IMR-90 (cell line): Measurements from ENCODE around the gene PITPNB. TPM values are rescaled to one million over a fixed set of nuclear protein-coding genes. Genes with fewer than 3 reads are reported as not detected.

Experiments used
- ATAC-seq: fragments of 200-7000 bp; cut with Tn5 transposase; 2 replicates; pipeline ENCODE4 v1.9.1; 2020; ENCODE audit warnings: low read depth, mild to moderate bottlenecking, moderate library complexity
- BruUV-seq: library from RNA; stranded (reverse); fragments of 400-500 nt; replicated peaks from 2 replicates; lab custom pipeline; 2021; lab: Mats Ljungman, UMichigan
- CTCF ChIA-PET: fragments of 300-600 bp; formaldehyde crosslinking; extraction: SDS; loops from one replicate; lab custom pipeline; 2021; ENCODE audit warnings: antibody characterized with exemption; lab: Yijun Ruan, JAX
- POLR2A ChIA-PET: fragments of 300-600 bp; sonication (Branson Sonifier 250); formaldehyde crosslinking; loops from one replicate; lab custom pipeline; 2022; ENCODE audit warnings: antibody characterized with exemption; ENCODE audit not compliant: unreplicated experiment; lab: Charles Lee
- DNase-seq: peaks from one replicate; pipeline ENCODE4 v3.0.0; 2013
- H2AFZ ChIP-seq: replicated peaks from 2 replicates; pipeline ENCODE3; 2013; ENCODE audit warnings: low read length, mild to moderate bottlenecking; ENCODE audit not compliant: poor library complexity
- H2AK5ac ChIP-seq: 2 replicates; pipeline ENCODE4 v1.6.1; 2013; ENCODE audit warnings: low read depth, low read length, inconsistent platforms
- H2AK9ac ChIP-seq: replicated peaks from 2 replicates; pipeline ENCODE3; 2013; ENCODE audit warnings: mild to moderate bottlenecking, low read depth, low read length, moderate library complexity; ENCODE audit not compliant: poor library complexity
- H2BK120ac ChIP-seq: 2 replicates; pipeline ENCODE4 v1.6.1; 2013; ENCODE audit warnings: low read depth, low read length, inconsistent platforms
- H2BK15ac ChIP-seq: 3 replicates; pipeline ENCODE4 v1.6.1; 2013; ENCODE audit warnings: low read depth, low read length, inconsistent platforms
- H2BK20ac ChIP-seq: 2 replicates; pipeline ENCODE4 v1.6.1; 2013; ENCODE audit warnings: low read depth, mild to moderate bottlenecking, inconsistent platforms, low read length, moderate library complexity
- H2BK5ac ChIP-seq: 2 replicates; pipeline ENCODE4 v1.6.1; 2013; ENCODE audit warnings: mild to moderate bottlenecking, low read depth, low read length, inconsistent platforms; ENCODE audit not compliant: poor library complexity, severe bottlenecking
- H3K14ac ChIP-seq: replicated peaks from 2 replicates; pipeline ENCODE4 v1.6.1; 2013; ENCODE audit warnings: low read depth, low read length, inconsistent platforms
- H3K18ac ChIP-seq: 2 replicates; pipeline ENCODE4 v1.6.1; 2013; ENCODE audit warnings: low read depth, low read length, control low read depth
- H3K23ac ChIP-seq: 2 replicates; pipeline ENCODE4 v1.6.1; 2013; ENCODE audit warnings: low read depth, low read length, inconsistent platforms
- H3K27ac ChIP-seq: 2 replicates; pipeline ENCODE4 v1.5.1; 2013; ENCODE audit warnings: mild to moderate bottlenecking, control low read depth, low read length; ENCODE audit not compliant: insufficient read depth
- H3K27me3 ChIP-seq: 2 replicates; pipeline ENCODE4 v1.6.1; 2013; ENCODE audit warnings: low read length; ENCODE audit not compliant: control insufficient read depth, insufficient read depth
- H3K36me3 ChIP-seq: 2 replicates; pipeline ENCODE4 v1.6.1; 2013; ENCODE audit warnings: low read length, mixed read lengths; ENCODE audit not compliant: control insufficient read depth, insufficient read depth
- H3K4ac ChIP-seq: 2 replicates; pipeline ENCODE4 v1.6.1; 2013; ENCODE audit warnings: low read depth, low read length, inconsistent platforms
- H3K4me1 ChIP-seq: 2 replicates; pipeline ENCODE4 v1.6.1; 2013; ENCODE audit warnings: low read length, mixed read lengths; ENCODE audit not compliant: control insufficient read depth, insufficient read depth
- H3K4me2 ChIP-seq: 2 replicates; pipeline ENCODE4 v1.6.1; 2013; ENCODE audit warnings: low read depth, mild to moderate bottlenecking, control low read depth, low read length, moderate library complexity
- H3K4me3 ChIP-seq: 2 replicates; pipeline ENCODE4 v1.5.1; 2013; ENCODE audit warnings: low read depth, mild to moderate bottlenecking, control low read depth, low read length, moderate library complexity; ENCODE audit not compliant: insufficient read depth
- H3K56ac ChIP-seq: 2 replicates; pipeline ENCODE4 v1.6.1; 2013; ENCODE audit warnings: low read length, inconsistent platforms; ENCODE audit not compliant: insufficient read depth; ENCODE audit errors: extremely low read depth
- H3K79me1 ChIP-seq, 2 experiments: 2 replicates each; pipeline ENCODE4 v1.6.1; 2013; ENCODE audit warnings: low read length in 2 of 2, inconsistent platforms in 1 of 2, low read depth in 1 of 2
- H3K9ac ChIP-seq: 2 replicates; pipeline ENCODE4 v1.6.1; 2013; ENCODE audit warnings: low read depth, low read length, control low read depth
- H3K9me1 ChIP-seq: 2 replicates; pipeline ENCODE4 v1.6.1; 2013; ENCODE audit warnings: low read length, inconsistent platforms; ENCODE audit not compliant: insufficient read depth
- H3K9me3 ChIP-seq: 2 replicates; pipeline ENCODE4 v1.6.1; 2013; ENCODE audit warnings: low read length; ENCODE audit not compliant: control insufficient read depth, insufficient read depth
- H4K20me1 ChIP-seq: 2 replicates; pipeline ENCODE4 v1.6.1; 2013; ENCODE audit warnings: low read length, inconsistent platforms; ENCODE audit not compliant: insufficient read depth
- H4K5ac ChIP-seq: 2 replicates; pipeline ENCODE4 v1.6.1; 2013; ENCODE audit warnings: mild to moderate bottlenecking, low read depth, low read length, control low read depth
- H4K8ac ChIP-seq, 2 experiments: 2 replicates each; pipeline ENCODE4 v1.6.1; 2013; ENCODE audit warnings: low read depth in 2 of 2, low read length in 2 of 2, control low read depth in 1 of 2, inconsistent platforms in 1 of 2
- H4K91ac ChIP-seq: 2 replicates; pipeline ENCODE4 v1.6.1; 2013; ENCODE audit warnings: low read depth, low read length, inconsistent platforms; ENCODE audit not compliant: insufficient read depth
- BHLHE40 ChIP-seq: fragments of 150-350 bp; IDR thresholded peaks from 2 replicates; pipeline ENCODE4 v1.6.1; 2016; ENCODE audit warnings: mild to moderate bottlenecking, low read depth, low read length
- CEBPB ChIP-seq: IDR thresholded peaks from 2 replicates; pipeline ENCODE4 v1.6.1; 2012; ENCODE audit warnings: low read depth, low read length, improper control_type of control experiment
- CHD1 ChIP-seq: IDR thresholded peaks from 2 replicates; pipeline ENCODE4 v1.6.1; 2012; ENCODE audit warnings: low read depth, low read length, improper control_type of control experiment
- ELK1 ChIP-seq: fragments of 150-350 bp; IDR thresholded peaks from 2 replicates; pipeline ENCODE4 v1.6.1; 2016; ENCODE audit warnings: low read depth, mild to moderate bottlenecking, low read length, moderate library complexity, borderline replicate concordance
- MAFK ChIP-seq: IDR thresholded peaks from 2 replicates; pipeline ENCODE4 v1.6.1; 2012; ENCODE audit warnings: low read depth, low read length, improper control_type of control experiment
- MAZ ChIP-seq: IDR thresholded peaks from 2 replicates; pipeline ENCODE4 v1.6.1; 2012; ENCODE audit warnings: low read depth, mild to moderate bottlenecking, low read length, improper control_type of control experiment, moderate library complexity, borderline replicate concordance
- MXI1 ChIP-seq: IDR thresholded peaks from 2 replicates; pipeline ENCODE4 v1.6.1; 2012; ENCODE audit warnings: low read depth, mild to moderate bottlenecking, low read length, moderate library complexity, borderline replicate concordance
- NFE2L2 ChIP-seq: fragments of 150-350 bp; IDR thresholded peaks from 2 replicates; pipeline ENCODE4 v1.6.1; 2016; ENCODE audit warnings: low read depth, mild to moderate bottlenecking, low read length
- POLR2A ChIP-seq: IDR thresholded peaks from 2 replicates; pipeline ENCODE4 v1.6.1; 2012; ENCODE audit warnings: mild to moderate bottlenecking, low read depth, low read length
- RAD21 ChIP-seq: IDR thresholded peaks from 2 replicates; pipeline ENCODE4 v1.6.1; 2012; ENCODE audit warnings: low read length, improper control_type of control experiment
- RCOR1 ChIP-seq: IDR thresholded peaks from 2 replicates; pipeline ENCODE4 v1.6.1; 2012; ENCODE audit warnings: mild to moderate bottlenecking, low read length, improper control_type of control experiment; ENCODE audit not compliant: insufficient replicate concordance
- RFX5 ChIP-seq: IDR thresholded peaks from 2 replicates; pipeline ENCODE4 v1.8.0; 2012; ENCODE audit warnings: low read depth, mild to moderate bottlenecking, low read length, moderate library complexity
- SMC3 ChIP-seq: fragments of 150-350 bp; IDR thresholded peaks from 2 replicates; pipeline ENCODE4 v1.6.1; 2016; ENCODE audit warnings: low read depth, mild to moderate bottlenecking, antibody characterized with exemption, low read length, moderate library complexity
- WGBS, 2 experiments: methylation state at CpG; one replicate each; pipeline versions ENCODE4 v1.1.5 to v1.1.7; 2013; ENCODE audit warnings: missing lambda C conversion rate in 2 of 2; ENCODE audit not compliant: insufficient read length in 1 of 2; ENCODE audit errors: extremely low coverage in 2 of 2; 5-methylcytosine and 5-hydroxymethylcytosine counted together
- dilution Hi-C: fragments of 300-500 bp; cut with HindIII; formaldehyde crosslinking; loops from one replicate; pipeline ENCODE4 v1.14.3; 2018; ENCODE audit warnings: low sequenced_read_pairs; ENCODE audit not compliant: unreplicated experiment
- in situ Hi-C: fragments of 300-500 bp; cut with MboI; formaldehyde crosslinking; loops from 3 replicates; pipeline ENCODE4 v1.14.3; 2019; ENCODE audit warnings: low sequenced_read_pairs, inconsistent platforms, mixed read lengths
- intact Hi-C: fragments of 100-400 bp; cut with micrococcal nuclease; formaldehyde crosslinking; loops from 2 replicates; pipeline ENCODE4 v1.10.0; 2022
- polyA plus RNA-seq, 3 experiments: library from polyadenylated mRNA; depleted of rRNA; stranded (reverse); fragments of >200 nt; gene quantifications; 2 replicates each; pipeline ENCODE4 v1.2.3, GENCODE V29; 2012; ENCODE audit warnings: low replicate concordance in 1 of 3
- total RNA-seq: library from RNA; depleted of rRNA; stranded (reverse); fragments of >200 nt; gene quantifications from 2 replicates; pipeline ENCODE4 v1.2.3, GENCODE V29; 2012

Gene PITPNB
- total and polyA plus RNA-seq, 2 of the 4 experiments (the other 2 are of a cell fraction) = 19.7 to 54.5 TPM

GRCh38 chr22:27844256-27844655 lies 74.8 kb downstream of the PITPNB start (continued):
- no peak for TF ChIP-seq MAZ
- TF ChIP-seq CEBPB = no peak
- TF ChIP-seq BHLHE40 = no peak
- no peak for TF ChIP-seq MXI1
- no peak for TF ChIP-seq CHD1

GRCh38 chr22:27843441-27843840 lies 75.6 kb downstream of the PITPNB start:
- POLR2A ChIA-PET = no interaction called here
- TF ChIP-seq MAFK (no peak), RFX5 (no peak), CEBPB (no peak), POLR2A (no peak), ELK1 (no peak), NFE2L2 (no peak), SMC3 (no peak), RAD21 (no peak), BHLHE40 (no peak), CHD1 (no peak), RCOR1 (no peak), MAZ (no peak)
- Histone ChIP-seq H2BK5ac (no peak overlapping the region), H3K14ac (no peak overlapping the region), H2AFZ (no peak overlapping the region), H4K8ac (no peak overlapping the region), H2BK20ac (no peak overlapping the region), H2AK9ac (no peak overlapping the region), H3K18ac (no peak overlapping the region), H3K9me1 (peaks cover 15% of the 10 kb centered on the region; the same call in 1 of the 2 replicates), H3K27me3 (no peaks in the 10 kb centered on the region), H3K9ac (no peak overlapping the region), H3K4me2 (no peak overlapping the region), H3K4me3 (no peak overlapping the region), H4K20me1 (no peaks in the 10 kb centered on the region), H3K4me1 (peaks cover 9% of the 10 kb centered on the region), H4K91ac (no peak overlapping the region), H3K36me3 (peaks cover 10% of the 10 kb centered on the region), H2BK15ac (no peak overlapping the region), H3K9me3 (no peaks in the 10 kb centered on the region), H3K4ac (no peak overlapping the region), H3K79me1 (peaks cover 0 to 18% of the 10 kb centered on the region in 2 experiments; a peak in 3 of 4 replicates), H2AK5ac (no peak overlapping the region), H2BK120ac (no peak overlapping the region; the same call in 1 of the 2 replicates), H3K27ac (no peak overlapping the region), H3K56ac (no peak overlapping the region), H4K5ac (no peak overlapping the region), H3K23ac (no peak overlapping the region)
- BruUV-seq = no TSS peak
- in situ Hi-C loops = no loop called here
- WGBS, 2 experiments = 90% methylated on average over 2 of the region's 7 CpGs; no CpG with 5 or more reads in 1 of the 2 experiments
- CTCF ChIA-PET = no interaction called here
- DNase-seq (no peak), ATAC-seq (no peak)
- intact Hi-C loops = no loop called here
- dilution Hi-C loops = no loop called here
